ENCODE data around the gene HLCS. TPM values are rescaled to one million over a fixed set of nuclear protein-coding genes. Genes with fewer than 3 reads are reported as not detected.

Gene HLCS
- polyA plus RNA-seq, 1 experiment: 22.3 TPM

DNA sequence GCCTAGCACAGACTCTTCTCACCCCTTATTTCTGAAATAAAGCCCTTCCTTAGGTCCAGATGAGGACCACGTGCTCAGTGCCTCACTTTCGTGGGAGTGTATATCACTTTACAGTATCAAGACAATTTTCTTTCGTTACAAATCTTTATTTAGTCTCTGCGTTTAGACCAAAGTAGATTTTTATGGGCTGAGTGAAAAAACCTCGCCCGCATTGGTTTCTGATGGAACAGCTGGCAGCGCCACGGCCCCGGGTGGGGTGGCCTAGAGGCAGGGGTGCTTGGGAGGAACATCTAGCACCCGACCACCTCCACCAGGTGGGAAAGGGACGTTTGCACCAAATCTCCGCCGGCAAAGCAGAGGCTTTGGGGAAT is 260.0 kb downstream of the HLCS start:
- Histone ChIP-seq H3K9me3 (ENCODE audit: control insufficient read depth, insufficient read depth, low read length) (peaks cover 4% of the 10 kb centered on the region; the same call in 1 of the 2 replicates), H3K27ac (ENCODE audit: low read depth, low read length) (no peak overlapping the region), H3K27me3 (ENCODE audit: control insufficient read depth, insufficient read depth, low read length) (peaks cover 99% of the 10 kb centered on the region), H3K4me3 (ENCODE audit: low read depth, low read length) (no peak overlapping the region)
- ChIA-PET CTCF (no interaction called here), POLR2A (no interaction called here)
- no peak for DNase-seq (ENCODE audit: low read depth, low spot score)
- TF ChIP-seq, protein P1, sequence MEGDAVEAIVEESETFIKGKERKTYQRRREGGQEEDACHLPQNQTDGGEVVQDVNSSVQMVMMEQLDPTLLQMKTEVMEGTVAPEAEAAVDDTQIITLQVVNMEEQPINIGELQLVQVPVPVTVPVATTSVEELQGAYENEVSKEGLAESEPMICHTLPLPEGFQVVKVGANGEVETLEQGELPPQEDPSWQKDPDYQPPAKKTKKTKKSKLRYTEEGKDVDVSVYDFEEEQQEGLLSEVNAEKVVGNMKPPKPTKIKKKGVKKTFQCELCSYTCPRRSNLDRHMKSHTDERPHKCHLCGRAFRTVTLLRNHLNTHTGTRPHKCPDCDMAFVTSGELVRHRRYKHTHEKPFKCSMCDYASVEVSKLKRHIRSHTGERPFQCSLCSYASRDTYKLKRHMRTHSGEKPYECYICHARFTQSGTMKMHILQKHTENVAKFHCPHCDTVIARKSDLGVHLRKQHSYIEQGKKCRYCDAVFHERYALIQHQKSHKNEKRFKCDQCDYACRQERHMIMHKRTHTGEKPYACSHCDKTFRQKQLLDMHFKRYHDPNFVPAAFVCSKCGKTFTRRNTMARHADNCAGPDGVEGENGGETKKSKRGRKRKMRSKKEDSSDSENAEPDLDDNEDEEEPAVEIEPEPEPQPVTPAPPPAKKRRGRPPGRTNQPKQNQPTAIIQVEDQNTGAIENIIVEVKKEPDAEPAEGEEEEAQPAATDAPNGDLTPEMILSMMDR (IDR thresholded peaks at IDR 0.05; ENCODE audit: low read depth, low read length): no peak

- DNase-seq (ENCODE audit: low read depth, low spot score): no peak
- Histone ChIP-seq H3K4me3 (ENCODE audit: low read depth, low read length) (no peak overlapping the region), H3K27ac (ENCODE audit: low read depth, low read length) (no peak overlapping the region), H3K27me3 (ENCODE audit: control insufficient read depth, insufficient read depth, low read length) (peaks cover 98% of the 10 kb centered on the region), H3K9me3 (ENCODE audit: control insufficient read depth, insufficient read depth, low read length) (peaks cover 4% of the 10 kb centered on the region; the same call in 1 of the 2 replicates)
- TF ChIP-seq, protein P1 (IDR thresholded peaks at IDR 0.05; ENCODE audit: low read depth, low read length): no peak
- POLR2A ChIA-PET: no interaction called here
- CTCF ChIA-PET: no interaction called here
Measured at GRCh38 chr21:36705679-36706481, 260.6 kb downstream of the HLCS start.

- ChIA-PET POLR2A (no interaction called here), CTCF (no interaction called here)
- peaks cover 4% of the 10 kb centered on the region; the same call in 1 of the 2 replicates for H3K9me3 ChIP-seq (ENCODE audit: control insufficient read depth, insufficient read depth, low read length)
- TF ChIP-seq, protein P1 (IDR thresholded peaks at IDR 0.05; ENCODE audit: low read depth, low read length): no peak
- no peak overlapping the region for H3K4me3 ChIP-seq (ENCODE audit: low read depth, low read length)
- peaks cover 98% of the 10 kb centered on the region for H3K27me3 ChIP-seq (ENCODE audit: control insufficient read depth, insufficient read depth, low read length)
- H3K27ac ChIP-seq (ENCODE audit: low read depth, low read length): no peak overlapping the region
- no peak for DNase-seq (ENCODE audit: low read depth, low spot score)
Measured at GRCh38 chr21:36704958-36705678, 261.4 kb downstream of the HLCS start.

DNA sequence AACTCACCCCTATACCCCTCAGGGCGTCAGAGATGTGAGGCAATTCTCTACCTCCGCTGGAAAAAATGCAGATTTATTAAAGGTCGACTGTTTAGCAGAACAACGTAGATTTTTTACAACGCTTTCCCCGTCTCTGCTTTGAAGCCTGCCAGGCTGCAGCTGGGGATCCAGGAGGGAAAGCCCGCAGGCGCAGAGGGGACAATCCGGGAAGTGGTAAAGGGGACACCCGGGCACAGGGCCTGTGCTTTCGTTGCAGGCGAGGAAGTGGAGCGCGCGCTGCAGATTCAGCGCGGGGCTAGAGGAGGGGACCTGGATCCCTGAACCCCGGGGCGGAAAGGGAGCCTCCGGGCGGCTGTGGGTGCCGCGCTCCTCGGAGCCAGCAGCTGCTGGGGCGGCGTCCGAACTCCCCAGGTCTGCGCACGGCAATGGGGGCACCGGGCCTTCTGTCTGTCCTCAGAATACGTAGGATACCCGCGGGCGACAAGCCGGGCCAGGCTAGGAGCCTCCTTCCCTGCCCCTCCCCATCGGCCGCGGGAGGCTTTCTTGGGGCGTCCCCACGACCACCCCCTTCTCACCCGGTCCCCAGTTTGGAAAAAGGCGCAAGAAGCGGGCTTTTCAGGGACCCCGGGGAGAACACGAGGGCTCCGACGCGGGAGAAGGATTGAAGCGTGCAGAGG is 262.1 kb downstream of the HLCS start:
- POLR2A ChIA-PET: no interaction called here
- Histone ChIP-seq H3K4me3 (ENCODE audit: low read depth, low read length) (no peak overlapping the region), H3K27ac (ENCODE audit: low read depth, low read length) (no peak overlapping the region), H3K9me3 (ENCODE audit: control insufficient read depth, insufficient read depth, low read length) (peaks cover 4% of the 10 kb centered on the region; the same call in 1 of the 2 replicates), H3K27me3 (ENCODE audit: control insufficient read depth, insufficient read depth, low read length) (peaks cover 97% of the 10 kb centered on the region)
- CTCF ChIA-PET: interaction anchor here (1.3 kb wide), 1 partner anchor 74 kb away, joined by 3 read pairs; no protein-coding TSS in a partner anchor
- DNase-seq (ENCODE audit: low read depth, low spot score): no peak
- TF ChIP-seq, protein P1 (IDR thresholded peaks at IDR 0.05; ENCODE audit: low read depth, low read length): no peak
